Ammon's horn (tissue), 1 donor: ENCODE data around the gene CARMIL1.

Experiments
- DNase-seq: peaks from one replicate; pipeline ENCODE4 v3.0.0-alpha.2; 2016; ENCODE audit warnings: low spot score

The CARMIL1 gene

DNA sequence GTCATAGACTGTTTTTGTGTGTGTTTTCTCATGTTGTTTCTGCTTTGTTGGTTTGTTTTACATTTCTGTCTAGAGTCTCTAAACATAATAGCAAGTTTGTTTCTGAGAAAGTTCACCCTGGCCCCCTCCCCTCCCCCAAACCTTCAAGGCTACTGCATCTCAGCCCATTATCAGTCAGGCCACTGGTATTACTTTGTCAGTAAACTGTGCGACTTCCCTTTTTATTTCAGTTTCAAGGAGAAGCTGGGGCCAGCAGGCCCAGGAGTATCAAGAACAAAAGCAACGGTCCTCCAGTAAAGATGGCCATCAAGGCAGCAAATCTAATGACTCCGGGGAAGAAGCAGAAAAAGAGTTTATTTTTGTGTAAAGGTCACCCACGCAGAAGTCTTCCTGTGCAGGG is 340.0 kb downstream of the CARMIL1 start:
- no peak for DNase-seq

DNA sequence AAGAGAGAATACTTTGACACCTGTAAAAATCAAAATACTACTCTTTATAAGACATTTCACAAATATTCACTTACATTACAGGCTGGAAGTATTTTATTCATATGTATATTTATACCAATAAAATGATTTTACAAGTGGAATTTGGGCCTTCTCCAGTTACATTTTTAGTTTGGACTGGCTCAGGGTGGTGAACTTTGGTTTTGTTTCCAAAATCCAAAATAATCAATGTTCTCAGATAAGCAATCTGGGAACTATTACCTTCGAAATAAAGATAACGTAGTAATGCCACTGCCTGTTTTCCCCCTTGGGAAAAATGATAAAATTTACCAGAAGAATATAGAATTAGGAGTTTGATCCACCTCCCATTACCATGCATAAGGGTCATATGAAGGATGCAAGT is 341.2 kb downstream of the CARMIL1 start:
- no peak for DNase-seq

- DNase-seq: no peak
Measured at GRCh38 chr6:25623065-25623464, 343.9 kb downstream of the CARMIL1 start.

DNA sequence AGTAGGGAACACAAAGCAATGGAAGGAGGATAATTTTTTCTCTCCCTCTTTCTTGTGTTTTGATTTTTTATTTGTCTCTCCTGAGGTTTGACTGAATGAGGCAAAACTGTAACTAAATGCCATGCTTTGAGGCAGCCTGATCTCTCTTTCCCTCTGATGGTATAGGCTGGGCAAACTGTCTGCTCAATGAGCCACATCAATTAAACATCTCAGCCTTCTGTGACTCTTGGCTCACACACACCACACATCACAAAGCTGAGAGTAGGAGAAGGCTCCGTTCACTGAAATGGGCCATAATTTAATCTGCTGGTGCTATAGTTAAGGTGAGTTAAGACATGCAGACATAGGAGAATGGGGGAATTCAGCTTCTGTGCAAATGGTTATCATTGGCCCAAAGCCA is 344.7 kb downstream of the CARMIL1 start:
- no peak for DNase-seq

DNA sequence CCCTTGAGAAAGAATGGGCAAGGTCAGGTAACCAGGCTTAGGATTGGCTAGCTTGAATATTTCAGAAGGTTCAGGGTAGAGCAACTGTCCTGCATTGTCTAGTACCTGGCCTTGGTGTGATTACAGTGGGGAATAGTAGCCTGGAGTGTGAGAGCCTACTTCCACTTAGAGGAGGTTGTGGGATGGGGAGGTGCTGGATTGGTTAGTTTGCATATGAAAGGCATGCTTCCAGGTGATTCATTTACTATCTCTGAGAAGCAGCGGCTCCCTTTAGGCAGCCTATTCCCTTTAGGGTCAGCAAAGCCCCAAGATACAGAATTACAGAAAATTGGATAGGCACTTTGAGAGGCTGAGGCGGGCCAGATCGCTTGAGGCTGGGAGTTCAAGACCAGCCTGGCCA is 347.8 kb downstream of the CARMIL1 start:
- DNase-seq: no peak

DNA sequence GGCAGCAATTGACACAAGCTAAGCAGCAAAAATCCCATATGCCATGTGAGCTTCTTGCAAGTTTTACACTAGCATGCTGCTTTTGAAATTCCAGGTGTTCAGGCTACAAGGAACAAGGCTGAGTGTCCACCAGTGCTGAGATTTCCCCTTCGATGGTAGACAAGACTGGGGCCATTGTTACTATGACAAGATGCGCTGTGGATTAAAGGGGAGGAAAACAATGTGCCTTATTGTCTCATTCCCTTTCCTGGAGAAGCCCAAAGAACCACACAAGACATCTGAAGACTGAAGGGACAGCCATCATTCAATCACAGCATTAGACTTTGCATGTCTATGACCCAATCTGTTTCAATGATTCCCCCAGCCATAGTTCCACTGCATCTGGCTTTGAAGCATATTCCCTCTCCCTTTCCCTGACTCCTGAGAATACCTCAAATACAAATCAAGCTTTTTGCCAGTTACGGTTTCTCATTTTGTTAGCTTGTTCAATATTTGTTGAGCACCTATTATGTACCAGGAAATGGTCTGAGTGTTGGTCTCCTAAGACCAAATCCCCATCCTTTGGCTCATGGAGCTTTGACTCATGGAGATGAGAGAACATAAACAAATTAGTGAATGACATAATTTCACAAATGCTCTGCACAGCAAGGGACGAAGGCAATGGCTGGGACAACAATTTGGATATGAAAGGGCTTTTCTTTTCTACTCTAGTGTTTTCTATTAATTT is 349.5 kb downstream of the CARMIL1 start:
- DNase-seq: no peak

- no peak for DNase-seq
Measured at GRCh38 chr6:25629198-25629576, 350.0 kb downstream of the CARMIL1 start.

- DNase-seq: no peak
Measured at GRCh38 chr6:25630508-25631278, 351.5 kb downstream of the CARMIL1 start.

- no peak for DNase-seq
Measured at GRCh38 chr6:25635886-25636317, 356.7 kb downstream of the CARMIL1 start.

DNA sequence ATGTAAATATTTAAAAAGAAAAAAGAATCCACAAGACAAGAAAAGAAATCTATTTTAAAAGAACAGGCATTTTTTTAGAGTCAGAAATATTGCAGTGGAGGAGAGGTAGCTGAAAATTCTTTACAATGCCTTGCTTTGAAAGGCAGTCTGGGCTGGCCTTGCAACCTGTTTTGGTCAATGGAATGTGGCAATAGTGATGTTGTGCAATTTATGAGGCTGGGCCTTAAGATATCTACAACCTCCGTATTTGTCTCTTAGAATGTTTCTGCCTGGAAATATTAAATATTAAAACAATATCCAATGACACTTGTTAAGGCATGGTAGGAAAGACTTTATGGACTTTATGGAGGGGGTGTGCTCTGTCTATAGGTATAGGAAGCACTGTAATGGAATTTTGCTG is 358.0 kb downstream of the CARMIL1 start:
- DNase-seq: no peak

DNA sequence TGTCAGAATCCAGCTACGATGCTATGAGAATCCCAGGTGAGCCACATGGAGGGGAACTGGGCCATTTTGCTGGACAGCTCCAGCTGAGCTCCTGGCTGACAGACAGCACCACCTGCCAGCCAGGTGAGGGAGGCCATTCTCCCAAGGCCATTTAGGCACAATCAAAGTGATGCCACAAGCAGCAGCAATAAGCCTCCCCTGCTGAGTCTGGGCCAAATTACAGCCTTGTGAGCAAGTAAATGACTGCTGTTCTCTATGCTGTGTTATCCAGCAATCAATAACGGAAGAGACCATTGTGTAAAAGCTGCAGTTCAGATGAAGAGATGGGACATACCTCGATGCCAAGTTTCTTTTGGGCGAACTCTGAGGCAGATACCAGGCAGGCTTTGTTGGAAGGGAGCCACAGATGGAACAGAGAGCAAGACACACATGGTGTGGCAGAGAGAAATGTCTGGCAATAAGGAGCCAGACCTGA is 358.8 kb downstream of the CARMIL1 start:
- DNase-seq: no peak

- DNase-seq: no peak
Measured at GRCh38 chr6:25639653-25640052, 360.5 kb downstream of the CARMIL1 start.

GRCh38 chr6:25640446-25640845 is 361.3 kb downstream of the CARMIL1 start:
- DNase-seq: no peak

GRCh38 chr6:25640891-25641290 is 361.7 kb downstream of the CARMIL1 start:
- DNase-seq: no peak

DNA sequence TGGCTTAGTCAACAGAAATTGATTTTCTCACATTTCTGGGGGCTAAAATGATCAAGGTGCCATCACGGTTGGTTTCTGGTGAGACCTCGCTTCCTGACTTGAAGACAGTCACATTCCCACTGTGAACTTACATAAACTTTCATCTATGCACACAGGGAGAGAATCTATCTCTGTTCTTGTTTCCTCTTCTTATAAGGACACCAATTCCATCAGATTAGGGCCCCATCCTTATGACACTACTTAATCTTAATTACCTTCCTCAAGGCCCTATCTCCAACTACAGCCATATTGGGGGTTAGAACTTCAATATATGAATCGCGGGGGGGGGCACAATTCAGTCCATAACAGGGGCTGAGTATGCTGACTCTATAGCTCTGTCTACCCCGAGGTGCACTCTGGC is 362.2 kb downstream of the CARMIL1 start:
- no peak for DNase-seq

- DNase-seq: no peak
Measured at GRCh38 chr6:25641940-25642666, 362.9 kb downstream of the CARMIL1 start.

- DNase-seq: no peak
Measured at GRCh38 chr6:25642667-25643328, 363.6 kb downstream of the CARMIL1 start.

- DNase-seq: no peak
Measured at GRCh38 chr6:25645916-25646315, 366.7 kb downstream of the CARMIL1 start.

- no peak for DNase-seq
Measured at GRCh38 chr6:25649611-25650010, 370.4 kb downstream of the CARMIL1 start.

DNA sequence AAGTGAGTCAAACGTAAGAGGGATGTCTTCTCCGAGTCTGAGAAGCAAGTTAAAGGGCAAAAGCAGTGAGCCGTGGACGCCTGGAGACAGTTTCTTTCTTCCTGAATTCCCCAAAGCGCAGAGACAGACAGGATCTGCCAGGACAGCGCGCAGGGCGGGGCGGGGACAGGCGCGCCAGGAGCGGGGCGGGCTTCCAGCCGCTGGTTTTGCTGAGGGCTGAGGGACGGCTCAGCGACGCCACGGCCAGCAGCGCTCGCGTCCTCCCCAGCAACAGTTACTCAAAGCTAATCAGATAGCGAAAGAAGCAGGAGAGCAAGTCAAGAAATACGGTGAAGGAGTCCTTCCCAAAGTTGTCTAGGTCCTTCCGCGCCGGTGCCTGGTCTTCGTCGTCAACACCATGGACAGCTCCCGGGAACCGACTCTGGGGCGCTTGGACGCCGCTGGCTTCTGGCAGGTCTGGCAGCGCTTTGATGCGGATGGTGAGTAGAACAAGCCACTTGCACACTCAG is 372.9 kb downstream of the CARMIL1 start, which contains the start of gene SCGN:
Gene SCGN (plus strand): TSS at position 209 of the 509 bp plus-strand sequence. CDS start 189 bp downstream, at position 398.
- peak; percentile 14 for DNase-seq

GRCh38 chr6:25655723-25656122 is 376.5 kb downstream of the CARMIL1 start:
- DNase-seq: no peak
